Measurements from ENCODE around the gene DOCK6.

Gene DOCK6

GRCh38 chr19:11240008-11240444 lies 22.3 kb downstream of the DOCK6 start:
- TF ChIP-seq, protein P1, sequence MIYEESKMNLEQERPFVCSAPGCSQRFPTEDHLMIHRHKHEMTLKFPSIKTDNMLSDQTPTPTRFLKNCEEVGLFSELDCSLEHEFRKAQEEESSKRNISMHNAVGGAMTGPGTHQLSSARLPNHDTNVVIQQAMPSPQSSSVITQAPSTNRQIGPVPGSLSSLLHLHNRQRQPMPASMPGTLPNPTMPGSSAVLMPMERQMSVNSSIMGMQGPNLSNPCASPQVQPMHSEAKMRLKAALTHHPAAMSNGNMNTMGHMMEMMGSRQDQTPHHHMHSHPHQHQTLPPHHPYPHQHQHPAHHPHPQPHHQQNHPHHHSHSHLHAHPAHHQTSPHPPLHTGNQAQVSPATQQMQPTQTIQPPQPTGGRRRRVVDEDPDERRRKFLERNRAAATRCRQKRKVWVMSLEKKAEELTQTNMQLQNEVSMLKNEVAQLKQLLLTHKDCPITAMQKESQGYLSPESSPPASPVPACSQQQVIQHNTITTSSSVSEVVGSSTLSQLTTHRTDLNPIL (CRISPR knock-in tag; IDR thresholded peaks at IDR 0.05; ENCODE audit: low read depth) = no peak
- TF ChIP-seq, protein P2, sequence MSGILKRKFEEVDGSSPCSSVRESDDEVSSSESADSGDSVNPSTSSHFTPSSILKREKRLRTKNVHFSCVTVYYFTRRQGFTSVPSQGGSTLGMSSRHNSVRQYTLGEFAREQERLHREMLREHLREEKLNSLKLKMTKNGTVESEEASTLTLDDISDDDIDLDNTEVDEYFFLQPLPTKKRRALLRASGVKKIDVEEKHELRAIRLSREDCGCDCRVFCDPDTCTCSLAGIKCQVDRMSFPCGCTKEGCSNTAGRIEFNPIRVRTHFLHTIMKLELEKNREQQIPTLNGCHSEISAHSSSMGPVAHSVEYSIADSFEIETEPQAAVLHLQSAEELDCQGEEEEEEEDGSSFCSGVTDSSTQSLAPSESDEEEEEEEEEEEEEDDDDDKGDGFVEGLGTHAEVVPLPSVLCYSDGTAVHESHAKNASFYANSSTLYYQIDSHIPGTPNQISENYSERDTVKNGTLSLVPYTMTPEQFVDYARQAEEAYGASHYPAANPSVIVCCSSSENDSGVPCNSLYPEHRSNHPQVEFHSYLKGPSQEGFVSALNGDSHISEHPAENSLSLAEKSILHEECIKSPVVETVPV (CRISPR knock-in tag; IDR thresholded peaks at IDR 0.05) = no peak
- TF ChIP-seq TOX (CRISPR knock-in tag; IDR thresholded peaks at IDR 0.05; ENCODE audit: borderline replicate concordance) (no peak), TCF4 (CRISPR knock-in tag; IDR thresholded peaks at IDR 0.05; ENCODE audit: borderline replicate concordance) (no peak), ESRRG (CRISPR knock-in tag; IDR thresholded peaks at IDR 0.05) (no peak), ZNF8 (CRISPR knock-in tag; IDR thresholded peaks at IDR 0.05) (no peak), ZFP3 (CRISPR knock-in tag; IDR thresholded peaks at IDR 0.05) (no peak), BACH2 (CRISPR knock-in tag; IDR thresholded peaks at IDR 0.05; ENCODE audit: borderline replicate concordance) (no peak)
- no peak for ATAC-seq

DNA sequence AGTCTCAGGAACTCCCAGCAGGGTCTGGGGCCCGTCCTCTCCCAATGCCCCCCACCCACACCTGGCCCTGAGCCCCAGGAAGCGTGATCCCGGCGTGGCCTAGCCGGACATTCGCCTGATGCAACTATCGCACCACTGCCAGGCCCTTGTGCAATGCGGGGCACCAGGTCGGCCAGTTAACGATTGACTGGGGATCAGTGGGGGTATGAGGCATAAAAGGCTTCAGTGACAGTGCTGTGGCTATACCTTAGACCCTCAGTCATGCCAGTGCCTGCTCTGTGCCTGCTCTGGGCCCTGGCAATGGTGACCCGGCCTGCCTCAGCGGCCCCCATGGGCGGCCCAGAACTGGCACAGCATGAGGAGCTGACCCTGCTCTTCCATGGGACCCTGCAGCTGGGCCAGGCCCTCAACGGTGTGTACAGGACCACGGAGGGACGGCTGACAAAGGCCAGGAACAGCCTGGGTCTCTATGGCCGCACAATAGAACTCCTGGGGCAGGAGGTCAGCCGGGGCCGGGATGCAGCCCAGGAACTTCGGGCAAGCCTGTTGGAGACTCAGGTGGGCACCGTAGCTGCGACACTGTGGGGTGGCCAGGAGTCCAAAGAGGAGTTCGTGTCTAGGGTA lies 22.8 kb downstream of the DOCK6 start, which contains the start of gene ANGPTL8:
Gene ANGPTL8, plus strand, starts transcription at position 243 of the 624 bp plus-strand sequence. Its CDS starts 19 bp downstream, at position 262.
- TF ChIP-seq ARNTL (CRISPR knock-in tag; IDR thresholded peaks at IDR 0.05; ENCODE audit: borderline replicate concordance, low read depth) (no peak), ESRRG (CRISPR knock-in tag; IDR thresholded peaks at IDR 0.05) (no peak), ZFP3 (CRISPR knock-in tag; IDR thresholded peaks at IDR 0.05) (no peak), OSR1 (CRISPR knock-in tag; IDR thresholded peaks at IDR 0.05) (no peak), CSDC2 (CRISPR knock-in tag; IDR thresholded peaks at IDR 0.05) (no peak), ISL1 (CRISPR knock-in tag; IDR thresholded peaks at IDR 0.05) (no peak), ZNF565 (CRISPR knock-in tag; conservative IDR thresholded peaks at IDR 0.05; ENCODE audit: low read depth) (no peak), ZFP30 (CRISPR knock-in tag; IDR thresholded peaks at IDR 0.05) (no peak), ZC3H10 (CRISPR knock-in tag; IDR thresholded peaks at IDR 0.05) (no peak), SNAI2 (CRISPR knock-in tag; IDR thresholded peaks at IDR 0.05) (no peak), TSHZ2 (CRISPR knock-in tag; IDR thresholded peaks at IDR 0.05) (no peak), POU6F1 (CRISPR knock-in tag; IDR thresholded peaks at IDR 0.05; ENCODE audit: borderline replicate concordance, low read depth) (no peak), TCF4 (CRISPR knock-in tag; IDR thresholded peaks at IDR 0.05; ENCODE audit: borderline replicate concordance) (no peak), ZNF70 (CRISPR knock-in tag; IDR thresholded peaks at IDR 0.05) (no peak), TOX (CRISPR knock-in tag; IDR thresholded peaks at IDR 0.05; ENCODE audit: borderline replicate concordance) (no peak), RARB (CRISPR knock-in tag; IDR thresholded peaks at IDR 0.05) (no peak), ZNF8 (CRISPR knock-in tag; IDR thresholded peaks at IDR 0.05) (no peak)
- TF ChIP-seq, protein P1 (CRISPR knock-in tag; IDR thresholded peaks at IDR 0.05; ENCODE audit: low read depth) = no peak
- TF ChIP-seq, protein P2 (CRISPR knock-in tag; IDR thresholded peaks at IDR 0.05) = no peak

More for the DNA sequence above, 22.8 kb downstream of the DOCK6 start, which contains the start of gene ANGPTL8:
- ATAC-seq = no peak

All from SK-N-SH treated with all-trans-retinoic acid at 6 μM for 48 hours (cell line).